Hepatocyte (in vitro differentiated cells): ENCODE results near the gene SYTL1.

Experiments used
- CTCF ChIP-seq: fragments of 200-600 bp; sonication (generic); IDR thresholded peaks from 2 replicates; pipeline ENCODE4 v1.5.1; 2016; ENCODE audit warnings: antibody characterized with exemption, mild to moderate bottlenecking; ENCODE audit not compliant: poor library complexity
- EZH2 ChIP-seq: fragments of 200-600 bp; sonication (generic); IDR thresholded peaks from 2 replicates; pipeline ENCODE4 v1.6.1; 2016; ENCODE audit warnings: antibody characterized with exemption, mild to moderate bottlenecking, borderline replicate concordance
- EZH2phosphoT487 ChIP-seq: fragments of 200-600 bp; sonication (generic); IDR thresholded peaks from one replicate; pipeline ENCODE4 v1.6.1; 2018; ENCODE audit warnings: antibody characterized with exemption, mild to moderate bottlenecking, low read depth, moderate library complexity; ENCODE audit not compliant: unreplicated experiment, severe bottlenecking

GRCh38 chr1:27394925-27395324, 53.1 kb downstream of the SYTL1 start:
- TF ChIP-seq CTCF (no peak), EZH2 (no peak), EZH2phosphoT487 (no peak)
